ENCODE measurements around the gene FFAR2. TPM values are rescaled to one million over a fixed set of nuclear protein-coding genes. Genes with fewer than 3 reads are reported as not detected.
"Not testable (repeated sequence)": the region's sequence is repeated elsewhere in the genome, so short reads cannot be mapped to it uniquely, and the experiment has no call there.

The FFAR2 gene
- 0.08 and 0.33 TPM in 2 replicates for total RNA-seq (2014; rRNA removed; shearing (Covaris generic))

- no peak for DNase-seq (ENCODE audit: low spot score)
Measured at GRCh38 chr19:35447606-35448469, at the start of gene FFAR2. TSS of gene FFAR2 (plus strand) at chr19:35448257. CDS start at chr19:35449715, 1,458 bp downstream.

- DNase-seq (ENCODE audit: low spot score) = no peak
Measured at GRCh38 chr19:35398570-35398969, 49.5 kb upstream of the FFAR2 start.

GRCh38 chr19:35399231-35399630 lies 48.8 kb upstream of the FFAR2 start:
- DNase-seq (ENCODE audit: low spot score) = no peak

- no peak for DNase-seq (ENCODE audit: low spot score)
Measured at GRCh38 chr19:35399948-35400772, 47.9 kb upstream of the FFAR2 start.

GRCh38 chr19:35400773-35401100 lies 47.3 kb upstream of the FFAR2 start:
- no peak for DNase-seq (ENCODE audit: low spot score)

GRCh38 chr19:35401416-35401815 lies 46.6 kb upstream of the FFAR2 start:
- DNase-seq (ENCODE audit: low spot score) = not testable (repeated sequence)

GRCh38 chr19:35403116-35403760 lies 44.8 kb upstream of the FFAR2 start:
- no peak for DNase-seq (ENCODE audit: low spot score)

GRCh38 chr19:35404879-35405622 lies 43.0 kb upstream of the FFAR2 start:
- no peak for DNase-seq (ENCODE audit: low spot score)

GRCh38 chr19:35407619-35408018 lies 40.4 kb upstream of the FFAR2 start:
- DNase-seq (ENCODE audit: low spot score) = no peak

GRCh38 chr19:35408284-35409171 lies 39.5 kb upstream of the FFAR2 start:
- DNase-seq (ENCODE audit: low spot score) = no peak

GRCh38 chr19:35409191-35409590 lies 38.9 kb upstream of the FFAR2 start:
- no peak for DNase-seq (ENCODE audit: low spot score)

- no peak for DNase-seq (ENCODE audit: low spot score)
Measured at GRCh38 chr19:35410487-35410886, 37.6 kb upstream of the FFAR2 start.

GRCh38 chr19:35414442-35414841 lies 33.6 kb upstream of the FFAR2 start:
- no peak for DNase-seq (ENCODE audit: low spot score)

- no peak for DNase-seq (ENCODE audit: low spot score)
Measured at GRCh38 chr19:35416331-35416730, 31.7 kb upstream of the FFAR2 start.

GRCh38 chr19:35417278-35417677 lies 30.8 kb upstream of the FFAR2 start:
- no peak for DNase-seq (ENCODE audit: low spot score)

GRCh38 chr19:35417713-35418534 lies 30.1 kb upstream of the FFAR2 start:
- no peak for DNase-seq (ENCODE audit: low spot score)

- no peak for DNase-seq (ENCODE audit: low spot score)
Measured at GRCh38 chr19:35419046-35419445, 29.0 kb upstream of the FFAR2 start.

- no peak for DNase-seq (ENCODE audit: low spot score)
Measured at GRCh38 chr19:35419805-35420204, 28.3 kb upstream of the FFAR2 start.

GRCh38 chr19:35421362-35421761 lies 26.7 kb upstream of the FFAR2 start:
- no peak for DNase-seq (ENCODE audit: low spot score)

GRCh38 chr19:35423406-35423805 lies 24.7 kb upstream of the FFAR2 start:
- not testable (repeated sequence) for DNase-seq (ENCODE audit: low spot score)

All from HT-29 (cell line).